ENCODE measurements around the gene CFAP46. TPM values are rescaled to one million over a fixed set of nuclear protein-coding genes. Genes with fewer than 3 reads are reported as not detected.

Gene CFAP46
- total RNA-seq, 1 donor from 2014 or later: 1.3 TPM

DNA sequence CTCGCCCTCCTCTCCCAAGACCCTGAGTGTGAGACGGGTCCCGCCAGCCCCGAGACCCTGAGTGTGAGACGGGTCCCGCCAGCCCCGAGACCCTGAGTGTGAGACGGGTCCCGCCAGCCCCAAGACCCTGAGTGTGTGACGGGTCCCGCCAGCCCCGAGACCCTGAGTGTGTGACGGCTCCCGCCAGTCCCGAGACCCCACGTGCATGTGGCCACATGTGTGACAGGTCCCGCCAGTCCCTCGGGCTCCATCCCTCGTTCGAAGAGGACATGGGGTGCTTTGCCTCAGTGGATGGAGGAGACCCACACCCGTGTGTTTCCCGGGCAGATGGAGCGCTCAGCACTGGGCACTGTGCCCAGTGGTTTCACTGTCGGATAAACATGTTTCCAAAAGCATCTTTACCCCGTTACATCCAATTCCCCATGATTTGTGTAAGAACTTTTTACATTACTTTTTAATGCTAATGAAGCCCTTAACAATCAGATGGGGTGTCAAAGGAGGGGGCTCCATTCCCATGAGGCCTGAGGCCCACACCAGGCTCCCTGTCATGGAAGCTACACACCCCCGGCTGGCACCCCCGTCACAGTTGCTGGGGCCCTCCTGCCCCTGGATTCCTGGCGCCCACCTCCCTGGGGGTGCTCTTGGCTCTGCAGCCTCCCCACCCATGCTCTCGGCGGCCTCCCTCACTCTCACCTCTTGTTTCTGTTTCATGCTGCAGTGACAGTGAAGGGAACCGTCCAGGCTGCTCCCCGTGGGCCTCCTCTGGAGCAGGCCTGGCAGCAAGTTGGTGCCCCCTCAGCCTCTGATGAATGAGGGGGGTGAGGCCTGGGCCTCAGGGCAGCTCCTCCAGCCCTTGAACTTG, 48.5 kb upstream of the CFAP46 start:
- no peak overlapping the region for H3K4me3 Mint-ChIP-seq (ENCODE audit: unreplicated experiment)
- no peaks in the 10 kb centered on the region for H3K27me3 ChIP-seq (ENCODE audit: insufficient read depth, low read length)
- no peaks in the 10 kb centered on the region for H3K79me2 ChIP-seq (ENCODE audit: insufficient read depth, low read length)
- no peak overlapping the region for H3K27ac Mint-ChIP-seq (ENCODE audit: unreplicated experiment)
- H3K9me3 Mint-ChIP-seq (ENCODE audit: unreplicated experiment): no peaks in the 10 kb centered on the region
- no peak for TF ChIP-seq EZH2 (IDR thresholded peaks at IDR 0.05; ENCODE audit: insufficient read depth, low read length)
- TF ChIP-seq, protein P1, sequence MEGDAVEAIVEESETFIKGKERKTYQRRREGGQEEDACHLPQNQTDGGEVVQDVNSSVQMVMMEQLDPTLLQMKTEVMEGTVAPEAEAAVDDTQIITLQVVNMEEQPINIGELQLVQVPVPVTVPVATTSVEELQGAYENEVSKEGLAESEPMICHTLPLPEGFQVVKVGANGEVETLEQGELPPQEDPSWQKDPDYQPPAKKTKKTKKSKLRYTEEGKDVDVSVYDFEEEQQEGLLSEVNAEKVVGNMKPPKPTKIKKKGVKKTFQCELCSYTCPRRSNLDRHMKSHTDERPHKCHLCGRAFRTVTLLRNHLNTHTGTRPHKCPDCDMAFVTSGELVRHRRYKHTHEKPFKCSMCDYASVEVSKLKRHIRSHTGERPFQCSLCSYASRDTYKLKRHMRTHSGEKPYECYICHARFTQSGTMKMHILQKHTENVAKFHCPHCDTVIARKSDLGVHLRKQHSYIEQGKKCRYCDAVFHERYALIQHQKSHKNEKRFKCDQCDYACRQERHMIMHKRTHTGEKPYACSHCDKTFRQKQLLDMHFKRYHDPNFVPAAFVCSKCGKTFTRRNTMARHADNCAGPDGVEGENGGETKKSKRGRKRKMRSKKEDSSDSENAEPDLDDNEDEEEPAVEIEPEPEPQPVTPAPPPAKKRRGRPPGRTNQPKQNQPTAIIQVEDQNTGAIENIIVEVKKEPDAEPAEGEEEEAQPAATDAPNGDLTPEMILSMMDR (IDR thresholded peaks at IDR 0.05; ENCODE audit: insufficient read depth, low read depth, low read length): no peak
- no peak for DNase-seq (ENCODE audit: low read depth)
- H3K4me2 ChIP-seq (ENCODE audit: low read length): no peak overlapping the region
- no peak overlapping the region for H3K9ac ChIP-seq (ENCODE audit: low read length)
- H4K20me1 ChIP-seq (ENCODE audit: insufficient read depth, low read length): no peaks in the 10 kb centered on the region
- H3K36me3 Mint-ChIP-seq (ENCODE audit: low read depth, unreplicated experiment): no peaks in the 10 kb centered on the region
- no peak overlapping the region for H2AFZ ChIP-seq (ENCODE audit: low read depth, low read length)
- no peaks in the 10 kb centered on the region for H3K36me3 ChIP-seq (ENCODE audit: insufficient read depth, low read length)
- H3K9me3 ChIP-seq (ENCODE audit: insufficient read depth, low read depth, low read length): no peaks in the 10 kb centered on the region
- no peaks in the 10 kb centered on the region for H3K4me1 Mint-ChIP-seq (ENCODE audit: low read depth, unreplicated experiment)
- H3K4me3 ChIP-seq (ENCODE audit: insufficient read depth, low read depth, low read length): no peak overlapping the region
- peaks cover 5% of the 10 kb centered on the region for H3K4me1 ChIP-seq (ENCODE audit: insufficient read depth, low read length)
- no peak overlapping the region for H3K27ac ChIP-seq (ENCODE audit: low read depth, low read length)
- FAIRE-seq: no peak
- peaks cover 32% of the 10 kb centered on the region for H3K27me3 Mint-ChIP-seq (ENCODE audit: low read depth, unreplicated experiment)

- Histone ChIP-seq H3K36me3 (ENCODE audit: insufficient read depth, low read length) (no peaks in the 10 kb centered on the region), H3K9me3 (ENCODE audit: insufficient read depth, low read depth, low read length) (no peaks in the 10 kb centered on the region), H3K27me3 (ENCODE audit: insufficient read depth, low read length) (no peaks in the 10 kb centered on the region), H4K20me1 (ENCODE audit: insufficient read depth, low read length) (no peaks in the 10 kb centered on the region), H3K4me3 (ENCODE audit: insufficient read depth, low read depth, low read length) (no peak overlapping the region), H3K79me2 (ENCODE audit: insufficient read depth, low read length) (no peaks in the 10 kb centered on the region), H3K9ac (ENCODE audit: low read length) (no peak overlapping the region), H2AFZ (ENCODE audit: low read depth, low read length) (no peak overlapping the region), H3K4me2 (ENCODE audit: low read length) (no peak overlapping the region), H3K27ac (ENCODE audit: low read depth, low read length) (no peak overlapping the region), H3K4me1 (ENCODE audit: insufficient read depth, low read length) (peaks cover 5% of the 10 kb centered on the region)
- no peak for TF ChIP-seq EZH2 (IDR thresholded peaks at IDR 0.05; ENCODE audit: insufficient read depth, low read length)
- TF ChIP-seq, protein P1 (IDR thresholded peaks at IDR 0.05; ENCODE audit: insufficient read depth, low read depth, low read length): no peak
- H3K36me3 Mint-ChIP-seq (ENCODE audit: low read depth, unreplicated experiment): no peaks in the 10 kb centered on the region
- H3K4me3 Mint-ChIP-seq (ENCODE audit: unreplicated experiment): no peak overlapping the region
- DNase-seq (ENCODE audit: low read depth) (no peak), FAIRE-seq (no peak)
- H3K9me3 Mint-ChIP-seq (ENCODE audit: unreplicated experiment): no peaks in the 10 kb centered on the region
- no peak overlapping the region for H3K27ac Mint-ChIP-seq (ENCODE audit: unreplicated experiment)
- peaks cover 34% of the 10 kb centered on the region for H3K27me3 Mint-ChIP-seq (ENCODE audit: low read depth, unreplicated experiment)
- no peaks in the 10 kb centered on the region for H3K4me1 Mint-ChIP-seq (ENCODE audit: low read depth, unreplicated experiment)
These were observed 47.4 kb upstream of the CFAP46 start for GRCh38 chr10:132989476-132990415.

Data from astrocyte (in vitro differentiated cells and primary cell).